Fibroblast of lung (primary cell): ENCODE data around the gene TMTC2. TPM values are rescaled to one million over a fixed set of nuclear protein-coding genes. Genes with fewer than 3 reads are reported as not detected.

Experiments
- DNase-seq, 2 donors: peaks; one replicate each; pipeline versions ENCODE4 v3.0.0 to v3.0.0-alpha.2; 2010; ENCODE audit warnings: low read depth in 2 of 2
- H2AFZ ChIP-seq: 2 replicates; pipeline ENCODE4 v1.5.1; 2012; ENCODE audit warnings: low read length, control low read depth, inconsistent platforms
- H3K27ac ChIP-seq: 2 replicates; pipeline ENCODE4 v1.5.1; 2011; ENCODE audit warnings: low read length, control low read depth; ENCODE audit not compliant: insufficient read depth
- H3K27me3 ChIP-seq: 2 replicates; pipeline ENCODE4 v1.5.1; 2011; ENCODE audit warnings: mild to moderate bottlenecking, low read length; ENCODE audit not compliant: control insufficient read depth, insufficient read depth
- H3K36me3 ChIP-seq: 2 replicates; pipeline ENCODE4 v1.5.1; 2011; ENCODE audit warnings: low read length; ENCODE audit not compliant: control insufficient read depth, insufficient read depth
- H3K4me1 ChIP-seq: 2 replicates; pipeline ENCODE4 v1.5.1; 2011; ENCODE audit warnings: low read length; ENCODE audit not compliant: control insufficient read depth, insufficient read depth; ENCODE audit errors: extremely low read depth
- H3K4me2 ChIP-seq: 2 replicates; pipeline ENCODE4 v1.5.1; 2011; ENCODE audit warnings: low read length, control low read depth; ENCODE audit not compliant: insufficient read depth; ENCODE audit errors: extremely low read depth
- H3K4me3 ChIP-seq, 4 experiments: fragments of 200-600 bp in 1 of 4; sonication (generic) in 1 of 4; replicated peaks in 1 of 4; 2 replicates each; pipeline ENCODE4 v1.5.1; 2011 to 2016; ENCODE audit warnings: low read length in 4 of 4, low read depth in 3 of 4, mild to moderate bottlenecking in 3 of 4, control low read depth in 2 of 4, inconsistent platforms in 1 of 4, mixed read lengths in 1 of 4; ENCODE audit not compliant: insufficient read depth in 1 of 4; ENCODE audit errors: control extremely low read depth in 1 of 4
- H3K79me2 ChIP-seq: 2 replicates; pipeline ENCODE4 v1.5.1; 2012; ENCODE audit warnings: mild to moderate bottlenecking, low read length, inconsistent platforms; ENCODE audit not compliant: control insufficient read depth, insufficient read depth
- H3K9ac ChIP-seq: 2 replicates; pipeline ENCODE4 v1.5.1; 2011; ENCODE audit warnings: mild to moderate bottlenecking, low read length, control low read depth; ENCODE audit not compliant: insufficient read depth
- H3K9me3 ChIP-seq: 2 replicates; pipeline ENCODE4 v1.5.1; 2012; ENCODE audit warnings: low read depth, low read length; ENCODE audit not compliant: control insufficient read depth, insufficient read depth
- H4K20me1 ChIP-seq: 2 replicates; pipeline ENCODE4 v1.5.1; 2011; ENCODE audit warnings: low read length; ENCODE audit not compliant: control insufficient read depth, insufficient read depth; ENCODE audit errors: extremely low read depth
- EZH2 ChIP-seq: IDR thresholded peaks from 2 replicates; pipeline ENCODE4 v1.5.1; 2012; ENCODE audit warnings: low read length, control low read depth, mild to moderate bottlenecking; ENCODE audit errors: missing control alignments
- polyA plus RNA-seq, 2 donors: library from polyadenylated mRNA; depleted of rRNA in 1 of 2; stranded (reverse) in 1 of 2; unstranded in 1 of 2; fragments of >200 nt; gene quantifications; 2 replicates each; pipeline ENCODE4 v1.2.1, GENCODE V29; 2011 to 2012; ENCODE audit warnings: missing spikeins in 1 of 2
- total RNA-seq: library from RNA; depleted of rRNA; stranded (reverse); fragments of >200 nt; gene quantifications from 2 replicates; pipeline ENCODE4 v1.2.1, GENCODE V29; 2014
- TF ChIP-seq, protein P1 (sequence below), 2 donors: IDR thresholded peaks in 1 of 2; conservative IDR thresholded peaks in 1 of 2; 1 replicate in 1 of 2; 2 replicates in 1 of 2; pipeline ENCODE4 v1.5.1; 2011 to 2012; ENCODE audit warnings: low read length in 2 of 2, control low read depth in 1 of 2, inconsistent platforms in 1 of 2, low read depth in 1 of 2, mild to moderate bottlenecking in 1 of 2

TMTC2 gene
- total and polyA plus RNA-seq, 2 donors (not counting 1 experiment from before 2014, with no cell fraction given), result 3.5 to 9.7 TPM

DNA sequence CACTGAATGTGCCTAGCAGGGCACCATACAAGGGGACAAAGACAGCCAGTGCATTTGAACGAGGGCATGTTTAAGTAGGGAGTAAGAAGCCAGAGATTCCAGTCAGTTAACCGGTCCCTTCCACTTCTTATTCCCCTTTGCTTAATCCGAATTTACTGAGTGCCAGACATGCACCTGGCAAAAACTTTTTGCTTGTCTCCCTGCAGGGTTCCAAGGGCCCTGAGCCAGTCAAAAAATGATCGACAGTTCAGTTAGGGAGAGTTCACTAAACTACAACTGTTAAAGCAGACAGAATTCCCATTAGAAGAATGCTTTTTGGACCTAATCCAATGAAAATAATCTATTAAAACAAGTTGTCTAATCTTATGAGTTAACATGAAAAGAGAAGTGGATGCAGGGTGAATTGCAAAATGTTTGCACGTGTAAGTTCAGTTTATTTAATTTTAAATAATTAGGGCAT is 193.8 kb downstream of the TMTC2 start:
- Histone ChIP-seq H3K4me3 (no peak overlapping the region), H2AFZ (no peak overlapping the region), H3K4me1 (no peaks in the 10 kb centered on the region), H3K27me3 (no peaks in the 10 kb centered on the region), H3K36me3 (no peaks in the 10 kb centered on the region), H3K9me3 (no peaks in the 10 kb centered on the region), H3K4me2 (no peak overlapping the region), H3K79me2 (no peaks in the 10 kb centered on the region), H3K27ac (no peak overlapping the region), H3K9ac (no peak overlapping the region), H4K20me1 (no peaks in the 10 kb centered on the region)
- TF ChIP-seq, protein P1, sequence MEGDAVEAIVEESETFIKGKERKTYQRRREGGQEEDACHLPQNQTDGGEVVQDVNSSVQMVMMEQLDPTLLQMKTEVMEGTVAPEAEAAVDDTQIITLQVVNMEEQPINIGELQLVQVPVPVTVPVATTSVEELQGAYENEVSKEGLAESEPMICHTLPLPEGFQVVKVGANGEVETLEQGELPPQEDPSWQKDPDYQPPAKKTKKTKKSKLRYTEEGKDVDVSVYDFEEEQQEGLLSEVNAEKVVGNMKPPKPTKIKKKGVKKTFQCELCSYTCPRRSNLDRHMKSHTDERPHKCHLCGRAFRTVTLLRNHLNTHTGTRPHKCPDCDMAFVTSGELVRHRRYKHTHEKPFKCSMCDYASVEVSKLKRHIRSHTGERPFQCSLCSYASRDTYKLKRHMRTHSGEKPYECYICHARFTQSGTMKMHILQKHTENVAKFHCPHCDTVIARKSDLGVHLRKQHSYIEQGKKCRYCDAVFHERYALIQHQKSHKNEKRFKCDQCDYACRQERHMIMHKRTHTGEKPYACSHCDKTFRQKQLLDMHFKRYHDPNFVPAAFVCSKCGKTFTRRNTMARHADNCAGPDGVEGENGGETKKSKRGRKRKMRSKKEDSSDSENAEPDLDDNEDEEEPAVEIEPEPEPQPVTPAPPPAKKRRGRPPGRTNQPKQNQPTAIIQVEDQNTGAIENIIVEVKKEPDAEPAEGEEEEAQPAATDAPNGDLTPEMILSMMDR (conservative IDR thresholded peaks at IDR 0.05 in 1 of 2, IDR thresholded peaks at IDR 0.05 in 1 of 2; ENCODE audit: low read depth in 1 of 2, low read length in 2 of 2), result no peak
- no peak for TF ChIP-seq EZH2
- DNase-seq, result peak; percentile 22 to 33

DNA sequence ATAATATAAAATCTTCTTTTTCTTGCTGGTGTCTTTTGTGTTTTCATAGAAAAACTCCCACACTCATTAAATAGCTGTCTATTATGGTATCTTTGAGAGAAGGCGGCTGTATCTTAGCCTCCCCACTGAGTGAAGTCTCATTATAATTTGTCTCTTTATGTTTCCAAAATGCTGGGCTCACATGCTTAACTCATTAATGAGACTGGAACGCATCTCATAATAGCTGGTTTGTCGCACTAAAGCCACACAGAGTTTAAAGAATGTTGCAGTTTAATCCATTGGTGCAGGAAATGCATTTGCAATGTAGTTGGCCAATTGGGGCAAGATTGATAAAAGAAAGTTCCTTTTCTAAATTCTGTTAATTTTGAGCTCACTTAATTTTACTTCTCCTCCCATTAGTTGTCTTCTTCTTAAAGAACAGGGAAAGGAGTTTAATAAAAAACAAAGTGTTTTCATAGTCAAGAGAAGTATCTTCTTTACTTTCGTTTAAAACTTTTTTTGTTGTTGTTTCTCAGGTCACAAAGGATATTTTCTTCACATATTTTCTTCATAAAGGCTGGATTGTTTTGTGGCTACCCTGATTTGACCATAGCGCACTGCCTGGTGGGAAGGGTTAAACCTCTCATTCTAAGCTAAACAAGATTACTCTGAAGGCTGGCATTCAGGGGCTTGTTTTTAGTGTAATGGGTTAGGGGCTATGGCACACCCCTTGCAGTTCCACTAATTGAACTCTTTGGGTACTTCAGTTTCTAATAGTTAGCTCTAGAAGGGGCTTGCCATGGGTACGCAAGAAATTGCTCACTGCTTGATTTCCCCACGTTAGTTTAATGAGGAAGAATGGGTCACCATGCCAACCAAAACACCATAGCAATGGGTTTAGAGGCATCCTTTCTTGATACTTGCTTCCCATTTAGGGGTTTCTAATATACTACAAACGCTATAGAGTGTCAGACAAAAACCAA is 197.0 kb downstream of the TMTC2 start:
- no peak overlapping the region for H2AFZ ChIP-seq
- H3K9ac ChIP-seq, result no peak overlapping the region
- DNase-seq, result no peak
- H3K79me2 ChIP-seq, result no peaks in the 10 kb centered on the region
- H4K20me1 ChIP-seq, result no peaks in the 10 kb centered on the region
- TF ChIP-seq, protein P1 (conservative IDR thresholded peaks at IDR 0.05 in 1 of 2, IDR thresholded peaks at IDR 0.05 in 1 of 2; ENCODE audit: low read depth in 1 of 2, low read length in 2 of 2), result no peak
- no peaks in the 10 kb centered on the region for H3K36me3 ChIP-seq
- H3K4me3 ChIP-seq, result no peak overlapping the region
- H3K9me3 ChIP-seq, result no peaks in the 10 kb centered on the region
- no peak overlapping the region for H3K4me2 ChIP-seq
- no peaks in the 10 kb centered on the region for H3K27me3 ChIP-seq
- H3K27ac ChIP-seq, result no peak overlapping the region
- no peaks in the 10 kb centered on the region for H3K4me1 ChIP-seq

DNA sequence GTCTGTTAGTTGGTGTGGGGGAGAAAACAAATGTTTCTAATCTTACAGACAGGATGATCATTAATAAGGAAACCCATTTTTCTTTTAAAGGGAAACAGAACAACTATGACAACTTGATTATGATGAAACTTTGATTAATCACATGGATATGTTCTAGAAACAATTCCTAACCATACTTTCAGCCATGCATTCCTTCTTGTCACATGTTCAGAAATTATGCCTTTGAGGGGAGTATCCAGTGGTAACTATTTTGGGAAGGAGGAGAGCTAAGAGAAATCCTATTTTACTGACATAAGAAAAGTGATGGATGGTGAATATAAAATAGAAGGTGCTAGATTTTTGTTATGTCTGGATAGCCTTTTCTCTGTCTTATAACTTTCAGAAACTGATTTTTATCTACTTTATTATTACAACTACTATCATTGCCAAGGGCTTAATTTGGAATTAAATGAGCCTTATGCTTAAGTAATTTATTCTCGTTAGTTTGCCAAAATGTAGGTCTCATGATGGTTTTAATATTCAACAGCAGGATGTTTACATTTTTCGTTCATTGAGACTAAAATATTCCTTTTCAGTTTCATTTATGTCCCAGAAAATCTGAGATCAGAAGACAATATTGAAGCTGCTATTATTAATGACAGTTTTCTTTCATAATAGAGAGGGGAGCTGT is 200.1 kb downstream of the TMTC2 start:
- H3K36me3 ChIP-seq, result no peaks in the 10 kb centered on the region
- H3K27me3 ChIP-seq, result no peaks in the 10 kb centered on the region
- H4K20me1 ChIP-seq, result no peaks in the 10 kb centered on the region
- no peaks in the 10 kb centered on the region for H3K9me3 ChIP-seq
- no peak overlapping the region for H3K4me3 ChIP-seq
- TF ChIP-seq, protein P1 (conservative IDR thresholded peaks at IDR 0.05 in 1 of 2, IDR thresholded peaks at IDR 0.05 in 1 of 2; ENCODE audit: low read depth in 1 of 2, low read length in 2 of 2), result no peak
- TF ChIP-seq EZH2, result no peak
- H3K27ac ChIP-seq, result no peak overlapping the region
- no peaks in the 10 kb centered on the region for H3K79me2 ChIP-seq
- no peaks in the 10 kb centered on the region for H3K4me1 ChIP-seq
- H2AFZ ChIP-seq, result no peak overlapping the region
- DNase-seq, result no peak
- H3K4me2 ChIP-seq, result no peak overlapping the region
- no peak overlapping the region for H3K9ac ChIP-seq
